Activated CD4-positive, alpha-beta T cell treated with anti-CD3 and anti-CD28 coated beads, Interleukin-2, amount 50 U/mL, for 16 hours (primary cell): ENCODE measurements around the gene NPRL2.

Source experiments
- DNase-seq: peaks from one replicate; pipeline ENCODE4 v3.0.0-alpha.2; 2020

The NPRL2 gene

GRCh38 chr3:50347187-50347813 lies 3.3 kb downstream of the NPRL2 start:
- peak; percentile 73 for DNase-seq

DNA sequence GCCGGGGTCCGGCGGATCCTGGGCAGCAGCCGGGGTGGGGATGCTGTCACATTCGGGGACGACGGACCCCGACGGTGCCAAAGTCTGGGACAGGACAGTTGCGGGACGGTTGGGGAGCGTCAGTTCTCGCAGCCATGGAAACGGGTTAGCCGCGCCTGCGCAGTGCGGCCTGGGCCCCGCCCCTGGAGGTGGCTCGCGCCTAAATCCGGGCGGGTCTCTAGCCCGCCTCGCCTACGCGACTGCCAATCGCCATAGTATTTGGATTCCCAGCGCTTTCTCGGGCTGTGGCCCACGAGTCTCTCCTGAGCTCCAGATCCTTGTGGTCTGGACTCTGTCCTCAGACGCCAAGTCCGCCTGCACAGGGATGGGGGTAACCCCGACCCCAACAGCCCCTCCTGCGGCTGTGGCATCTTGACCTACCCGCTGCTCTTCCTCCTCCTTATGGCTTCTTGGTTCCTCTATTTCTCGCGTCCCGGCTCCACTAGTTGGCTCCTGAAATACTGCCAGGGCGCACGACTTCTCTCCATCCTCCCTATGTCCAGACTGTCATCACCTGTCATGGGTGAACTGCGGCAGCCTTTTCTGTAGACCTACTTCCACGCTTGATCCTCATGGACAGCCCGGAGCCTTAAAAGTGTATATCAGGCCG lies 4.9 kb downstream of the NPRL2 start, which contains the start of gene ZMYND10:
TSS of gene ZMYND10 (minus strand) at position 147 of the 649 bp plus-strand sequence. CDS start 153 bp downstream, outside the sequence.
- DNase-seq: peak; percentile 84

- no peak for DNase-seq
Measured at GRCh38 chr3:50345008-50345407, 5.6 kb downstream of the NPRL2 start.

GRCh38 chr3:50342813-50343633 lies 7.6 kb downstream of the NPRL2 start:
- no peak for DNase-seq

GRCh38 chr3:50341996-50342650 lies 8.5 kb downstream of the NPRL2 start:
- DNase-seq: no peak

GRCh38 chr3:50341537-50341936 lies 9.0 kb downstream of the NPRL2 start:
- no peak for DNase-seq

- peak; percentile 89 for DNase-seq
Measured at GRCh38 chr3:50340448-50341329, 9.9 kb downstream of the NPRL2 start, which contains the start of gene RASSF1. Gene RASSF1, minus strand, starts transcription at chr3:50340836. Its CDS starts 31 bp downstream, at chr3:50340805.

- DNase-seq: no peak
Measured at GRCh38 chr3:50340147-50340447, 10.5 kb downstream of the NPRL2 start.

DNA sequence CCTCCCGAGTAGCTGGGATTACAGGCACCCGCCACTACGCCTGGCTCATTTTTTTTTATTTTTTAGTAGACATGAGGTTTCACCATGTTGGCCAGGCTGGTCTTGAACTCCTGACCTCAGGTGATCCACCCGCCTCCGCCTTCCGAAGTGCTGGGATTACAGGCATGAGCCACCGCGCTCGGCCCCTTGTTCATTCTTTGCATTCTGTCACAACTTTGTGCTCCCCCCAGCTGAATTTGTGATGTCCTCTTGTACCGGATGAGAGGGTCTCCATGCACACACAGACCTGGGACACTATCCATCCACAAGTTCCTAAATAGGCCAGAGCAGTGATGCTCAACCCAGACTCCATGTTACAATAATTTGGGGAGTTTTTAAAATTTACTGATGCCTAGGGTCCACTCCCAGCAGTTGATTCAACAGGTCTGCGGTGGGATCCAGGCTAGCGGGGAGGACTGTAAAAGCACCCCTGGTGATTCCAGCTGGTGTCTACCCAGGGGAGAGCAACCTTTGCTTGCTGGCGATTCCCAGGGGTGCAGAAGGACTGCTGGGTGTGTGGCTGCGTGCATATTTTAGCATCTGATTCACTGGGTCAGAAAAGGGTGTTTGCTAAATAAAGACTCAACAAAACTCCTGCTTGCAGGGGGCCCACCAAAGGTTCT lies 11.0 kb downstream of the NPRL2 start:
- no peak for DNase-seq

DNA sequence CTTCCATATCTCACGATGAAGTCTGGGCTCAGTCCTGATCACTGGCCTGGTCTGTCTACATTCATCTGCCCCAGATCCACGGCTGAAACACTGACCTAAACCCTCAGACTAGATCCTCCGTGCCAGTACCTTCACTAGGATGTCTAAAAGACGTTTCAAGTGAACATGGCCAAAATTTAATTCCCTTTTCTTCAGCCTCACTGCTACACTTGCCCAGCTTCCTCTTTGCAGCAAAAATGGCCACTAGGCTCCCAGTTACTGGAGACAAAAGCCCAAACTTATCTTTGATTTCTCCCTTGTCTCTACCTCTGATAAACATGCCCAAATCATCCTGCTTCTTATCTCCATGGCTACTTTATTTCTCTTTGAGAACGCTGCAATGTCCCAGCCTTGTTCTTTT lies 11.6 kb downstream of the NPRL2 start:
- no peak for DNase-seq

GRCh38 chr3:50337175-50337861 lies 13.3 kb downstream of the NPRL2 start:
- DNase-seq: peak; percentile 99

DNA sequence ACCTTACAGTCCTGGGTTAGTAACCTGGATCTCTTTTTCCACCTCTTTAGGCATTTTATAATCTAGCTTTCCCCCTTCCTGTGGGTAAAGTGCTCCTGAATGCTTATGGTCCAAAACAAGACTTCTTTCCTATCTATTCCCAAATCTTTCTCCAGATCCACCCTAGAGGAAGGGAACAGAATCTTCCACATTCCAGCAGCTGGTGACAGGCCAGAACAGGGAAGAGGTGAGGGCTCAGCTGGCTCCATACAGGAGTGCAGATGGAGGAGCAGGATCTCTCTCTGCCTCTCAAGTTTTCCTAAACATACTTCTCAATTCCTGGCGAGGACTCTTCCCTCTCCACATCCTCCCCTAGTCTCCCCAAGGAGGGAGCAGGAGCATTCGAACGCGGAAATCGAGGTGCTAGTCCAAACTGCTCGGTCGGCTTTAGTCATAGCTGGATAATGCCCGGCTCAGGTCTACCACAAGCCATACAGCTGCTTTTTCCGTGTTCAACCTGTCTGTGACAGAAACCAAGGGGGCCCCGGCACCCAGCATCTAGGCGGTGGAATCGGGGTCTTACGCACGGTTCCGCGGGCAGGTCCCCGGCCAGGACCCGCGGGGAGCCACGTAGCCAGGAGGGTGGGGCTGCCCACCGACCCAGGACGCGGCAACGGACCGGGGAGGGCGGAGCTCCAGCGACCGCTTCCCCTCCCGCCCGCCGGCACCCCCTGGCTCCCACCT lies 14.0 kb downstream of the NPRL2 start:
- DNase-seq: peak; percentile 69

GRCh38 chr3:50334339-50335075 lies 16.1 kb downstream of the NPRL2 start:
- no peak for DNase-seq

GRCh38 chr3:50333744-50334328 lies 16.7 kb downstream of the NPRL2 start:
- no peak for DNase-seq

- DNase-seq: no peak
Measured at GRCh38 chr3:50331364-50331907, 19.1 kb downstream of the NPRL2 start.

DNA sequence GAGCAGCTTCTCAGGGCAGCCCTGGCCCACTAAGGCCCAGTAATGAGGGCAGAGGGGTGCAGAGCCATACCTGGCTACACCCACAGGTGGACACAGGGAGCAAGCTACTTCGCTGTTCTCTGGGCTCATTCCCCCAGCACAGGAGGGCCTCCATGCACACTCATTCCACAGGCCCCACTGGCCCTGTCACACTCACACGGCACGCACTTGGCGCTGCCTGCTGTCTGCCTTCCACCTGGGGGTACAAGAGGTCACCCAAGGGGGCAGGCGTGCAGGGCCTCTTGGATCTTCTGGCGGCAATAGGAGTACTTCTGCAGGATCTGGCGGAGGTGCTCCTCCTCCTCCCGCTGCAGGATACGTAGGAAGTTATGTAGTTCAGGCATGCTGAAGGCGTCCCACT lies 20.2 kb downstream of the NPRL2 start:
- DNase-seq: no peak

DNA sequence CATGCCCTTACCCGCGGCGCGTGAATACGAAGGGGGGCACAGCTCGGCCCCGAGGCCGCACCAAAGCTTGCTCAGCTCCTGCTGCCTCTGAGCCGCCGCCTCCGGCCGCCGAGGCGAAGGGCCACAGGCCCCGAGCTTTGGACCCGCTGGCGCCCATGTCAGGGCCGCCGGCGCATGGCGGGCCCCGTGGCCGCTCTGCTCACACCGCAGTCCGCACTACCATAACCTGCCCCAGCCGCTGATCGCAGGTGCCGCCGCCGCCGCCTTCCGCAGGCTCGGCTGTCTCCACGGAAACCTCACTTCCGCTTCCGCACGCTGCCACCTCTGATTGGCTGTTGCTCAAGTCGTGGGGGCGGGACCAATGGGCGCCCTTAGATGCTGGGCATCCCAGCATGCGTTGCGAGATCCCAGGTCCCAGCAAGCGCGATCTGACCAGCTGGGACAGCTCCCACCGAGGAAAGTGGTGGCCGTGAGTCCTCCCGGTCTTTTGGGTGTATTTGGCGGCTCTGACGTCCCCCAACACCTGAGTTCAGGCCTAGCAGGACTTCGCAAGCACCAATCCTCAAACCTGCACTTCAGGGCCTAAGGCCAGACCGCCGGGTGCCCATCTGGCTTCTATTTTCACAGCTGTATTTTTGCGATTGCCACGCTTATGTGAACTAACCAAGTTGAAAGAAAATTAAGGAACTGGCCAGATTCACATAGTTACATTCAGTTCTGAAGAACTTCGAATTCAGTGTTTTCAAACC lies 22.5 kb downstream of the NPRL2 start, which contains the start of gene TUSC2:
TSS of gene TUSC2 (minus strand) at position 281 of the 749 bp plus-strand sequence. CDS start at position 157, 124 bp downstream.
- DNase-seq: peak; percentile 97

DNA sequence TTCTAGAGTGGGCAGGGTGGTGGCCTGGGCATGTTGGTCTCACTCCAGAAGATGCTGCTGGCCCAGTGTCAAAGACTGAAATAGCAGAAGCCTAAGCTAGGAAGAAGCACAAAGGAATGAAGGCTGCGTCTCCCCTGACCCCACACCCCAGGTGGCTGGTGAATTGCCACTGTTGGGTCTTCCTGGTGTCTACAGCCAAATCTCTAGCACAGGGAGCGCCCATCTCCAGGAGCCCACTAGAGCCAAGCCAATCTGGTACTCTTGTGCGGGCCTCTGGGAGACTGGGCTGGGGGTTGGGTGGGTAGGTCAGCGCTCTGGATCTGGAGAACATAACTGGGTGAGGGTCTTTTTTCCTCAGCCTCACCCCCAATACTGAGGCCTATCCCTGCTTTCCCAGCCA lies 23.4 kb downstream of the NPRL2 start:
- no peak for DNase-seq
